ENCODE results near the gene NFAM1.

The NFAM1 gene, protein sequence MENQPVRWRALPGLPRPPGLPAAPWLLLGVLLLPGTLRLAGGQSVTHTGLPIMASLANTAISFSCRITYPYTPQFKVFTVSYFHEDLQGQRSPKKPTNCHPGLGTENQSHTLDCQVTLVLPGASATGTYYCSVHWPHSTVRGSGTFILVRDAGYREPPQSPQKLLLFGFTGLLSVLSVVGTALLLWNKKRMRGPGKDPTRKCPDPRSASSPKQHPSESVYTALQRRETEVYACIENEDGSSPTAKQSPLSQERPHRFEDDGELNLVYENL

DNA sequence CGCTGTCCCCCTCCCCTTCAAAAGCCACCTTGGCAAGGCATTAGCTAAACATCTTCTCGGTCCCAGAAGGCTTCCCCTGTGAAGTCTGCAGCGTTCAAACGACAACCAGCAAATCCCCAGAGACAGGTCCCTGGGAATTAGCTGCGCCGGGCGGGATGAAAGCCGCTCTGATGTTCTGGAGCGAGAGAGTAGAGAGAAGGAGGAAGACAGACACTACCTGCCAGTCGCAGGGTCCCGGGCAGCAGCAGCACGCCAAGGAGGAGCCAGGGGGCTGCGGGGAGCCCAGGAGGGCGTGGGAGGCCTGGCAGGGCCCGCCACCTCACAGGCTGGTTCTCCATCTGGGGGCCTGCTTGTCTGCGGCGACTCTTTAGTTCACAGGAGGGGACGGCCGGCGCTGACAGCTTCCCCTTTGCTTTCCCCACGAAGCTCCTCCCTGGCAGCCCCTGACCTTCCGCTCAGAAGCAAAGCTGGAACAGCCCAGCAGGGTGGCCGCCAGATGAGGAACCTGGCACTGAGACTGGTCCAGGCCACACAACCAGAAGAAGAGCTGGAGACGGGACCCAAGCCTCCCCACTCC, at the start of gene NFAM1:
TSS of gene NFAM1 (minus strand) at position 384 of the 577 bp plus-strand sequence. CDS start at position 338, 46 bp downstream.
- DNase-seq, result no peak

DNA sequence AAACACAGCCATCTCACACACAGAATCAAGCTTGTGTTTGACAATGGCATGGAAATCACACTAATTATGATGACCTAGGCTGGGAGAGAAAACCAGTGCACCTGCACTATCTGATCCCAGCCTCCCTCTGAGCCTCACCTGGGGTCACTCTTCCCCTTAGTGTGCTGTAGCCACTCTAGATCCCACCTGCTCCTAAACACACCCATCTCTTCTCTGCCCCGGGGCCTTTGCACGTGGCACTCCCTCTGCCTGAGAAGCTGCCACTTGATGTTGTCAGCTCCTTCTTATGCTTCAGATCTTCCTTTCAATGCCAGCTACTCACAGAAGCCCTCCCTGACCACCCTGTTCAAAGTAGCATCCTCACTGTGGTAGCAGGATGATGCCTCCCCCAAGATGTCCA, 42.9 kb upstream of the NFAM1 start:
- DNase-seq, result no peak

DNA sequence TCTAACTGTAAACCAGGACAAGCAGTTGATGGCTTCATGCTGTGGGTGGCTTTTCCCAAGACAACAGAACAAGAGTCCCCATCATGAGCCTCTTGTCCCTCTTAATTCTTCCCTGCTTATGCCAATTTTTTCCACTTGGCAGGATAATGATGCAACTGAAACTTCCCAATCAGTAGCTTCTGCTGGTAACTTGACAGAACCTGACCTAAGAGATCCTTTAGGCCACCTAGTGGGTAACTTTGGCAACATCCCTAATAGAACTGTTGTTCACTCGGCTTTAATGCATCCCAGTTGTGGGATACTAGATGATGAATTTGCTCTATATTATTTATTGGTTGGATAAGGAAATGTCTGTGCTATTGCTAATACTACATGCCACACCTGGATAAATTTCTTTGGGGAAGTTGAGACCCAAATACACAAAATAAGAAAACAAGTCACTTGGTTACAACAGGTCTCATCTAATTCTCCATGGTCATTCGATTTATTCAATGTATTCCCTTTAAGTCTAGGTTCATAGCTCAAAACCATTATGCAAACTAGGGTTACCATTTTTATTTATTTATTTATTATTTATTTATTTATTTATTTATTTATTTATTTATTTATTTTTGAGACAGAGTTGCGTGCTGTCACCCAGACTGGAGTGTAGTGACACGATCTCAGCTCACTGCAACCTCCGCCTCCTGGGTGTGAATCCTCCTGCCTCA, 41.4 kb upstream of the NFAM1 start:
- DNase-seq, result peak; percentile 61

DNA sequence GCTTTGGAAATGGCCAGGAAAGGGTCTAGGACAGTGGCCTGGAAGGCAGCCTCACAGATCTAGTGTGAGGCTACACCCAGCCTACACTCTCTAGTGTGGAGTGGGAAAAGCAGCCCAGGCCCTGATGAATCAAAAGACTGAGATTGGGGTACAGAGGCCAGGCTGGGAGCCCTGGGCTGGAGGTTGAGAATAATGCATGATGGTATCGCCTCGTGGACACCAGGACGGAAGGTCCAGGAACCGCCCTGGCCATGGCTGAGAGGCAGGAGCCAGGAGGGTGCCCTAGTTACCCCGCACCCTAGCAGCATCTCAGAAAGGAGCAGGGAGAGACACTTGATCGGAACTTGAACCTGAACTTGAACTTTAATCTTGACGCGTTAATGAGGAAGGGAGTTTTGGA, 40.5 kb upstream of the NFAM1 start:
- DNase-seq, result no peak

DNA sequence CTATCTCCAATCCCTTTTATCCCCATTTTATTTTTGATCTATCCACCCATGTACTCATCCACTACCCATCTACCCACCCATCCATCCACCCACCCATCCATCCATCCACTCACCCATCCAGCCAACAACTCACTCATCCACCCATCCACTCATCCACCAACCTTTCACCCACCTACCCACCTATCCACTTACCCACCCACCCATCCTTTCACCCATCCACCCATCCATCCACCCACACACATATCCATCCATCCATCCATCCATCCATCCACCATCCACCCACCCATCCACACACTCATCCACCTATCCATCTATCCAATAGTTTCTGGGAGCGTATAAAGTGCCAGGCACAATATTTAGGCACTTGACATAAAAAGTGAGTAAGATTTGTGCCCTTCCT, 39.2 kb upstream of the NFAM1 start:
- no peak for DNase-seq

DNA sequence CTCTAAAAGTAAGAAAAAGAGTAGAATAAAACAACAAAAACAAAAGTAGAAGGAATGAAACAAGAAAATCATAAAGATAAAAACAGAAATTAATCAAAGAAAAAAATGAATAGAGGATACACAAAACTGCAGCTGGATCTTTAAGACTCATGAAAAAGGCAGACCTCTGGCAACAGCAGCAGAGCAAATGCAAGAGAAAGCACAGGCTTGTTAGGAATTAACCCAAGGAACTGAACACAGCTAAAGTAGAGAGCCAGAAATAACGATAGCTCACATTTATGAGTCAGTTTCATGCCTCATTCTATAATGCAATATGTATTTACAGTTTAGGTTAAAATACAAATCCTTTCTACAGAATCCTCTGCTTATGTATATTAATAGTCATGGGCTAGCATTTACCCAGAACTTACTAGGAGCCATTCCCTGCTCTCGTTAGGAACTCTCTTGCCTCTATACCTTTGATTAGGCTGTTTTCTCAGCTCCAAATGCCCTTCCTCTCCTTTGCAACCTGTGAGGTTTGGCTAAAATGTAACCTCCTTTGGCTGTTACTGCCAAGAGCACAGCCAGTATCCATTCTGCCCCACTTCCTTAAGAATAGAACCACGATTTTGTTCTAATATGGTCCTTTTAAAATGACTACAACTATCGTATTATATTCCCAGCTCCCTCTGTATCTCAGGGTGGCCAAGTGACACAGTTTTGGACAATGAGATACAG, 38.3 kb upstream of the NFAM1 start:
- DNase-seq, result no peak

DNA sequence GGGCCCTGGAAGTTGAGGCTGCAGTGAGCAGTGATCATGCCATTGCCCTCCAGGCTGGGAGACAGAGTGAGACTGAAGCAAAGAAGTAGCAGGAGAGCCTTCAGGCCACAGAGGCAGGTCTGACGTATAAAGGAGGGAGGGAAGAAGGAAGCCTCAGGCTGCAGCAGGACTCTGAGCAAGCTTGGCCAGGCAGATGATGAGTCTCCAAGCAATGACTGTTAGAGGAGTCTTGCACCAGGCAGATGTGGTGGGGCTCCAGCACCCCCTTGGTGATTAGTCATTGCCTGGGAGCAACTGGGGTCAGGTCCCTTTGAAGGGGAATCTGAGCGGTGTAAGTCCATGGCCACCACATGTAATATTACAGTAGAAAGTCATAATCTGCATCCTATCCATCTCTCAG, 36.6 kb upstream of the NFAM1 start:
- DNase-seq, result no peak

DNA sequence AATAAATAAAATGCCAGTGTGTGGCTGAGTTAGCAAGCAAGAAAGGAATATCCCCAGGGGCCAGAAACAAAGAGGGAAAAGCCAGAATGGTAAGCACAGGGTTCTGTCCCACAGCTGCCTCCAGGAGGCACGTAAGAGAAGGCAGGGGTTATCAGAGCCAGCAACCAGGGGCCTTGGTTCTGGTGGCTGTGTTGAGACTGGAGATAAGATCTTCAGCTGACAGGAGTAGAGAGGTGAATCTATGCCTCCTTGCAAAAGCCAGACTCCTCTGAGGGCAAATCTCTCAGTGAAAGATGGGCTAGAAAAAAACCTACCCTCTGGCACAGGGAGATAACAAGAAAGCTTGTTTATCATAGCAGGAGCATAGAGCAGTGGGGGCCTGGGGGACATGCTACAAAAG, 29.8 kb upstream of the NFAM1 start:
- no peak for DNase-seq

DNA sequence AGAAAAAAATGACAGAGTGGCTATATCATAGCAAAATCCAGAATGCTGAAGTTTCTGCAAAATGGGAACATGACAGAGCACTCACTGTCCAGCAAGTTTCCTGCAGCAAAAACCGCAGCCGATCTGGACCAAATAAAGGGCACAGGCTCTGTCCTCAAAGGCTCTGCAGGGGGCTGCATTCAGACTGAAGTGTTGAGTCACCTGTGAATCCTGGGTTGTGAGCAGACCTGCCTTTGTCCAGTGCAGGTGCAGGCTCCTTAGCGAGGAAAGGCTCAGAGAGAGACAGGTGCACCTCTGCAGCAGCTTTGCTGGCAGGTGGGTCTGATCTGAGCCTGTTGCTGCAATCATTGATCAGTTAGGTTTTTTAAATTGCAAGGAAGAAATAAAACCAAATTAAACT, 29.3 kb upstream of the NFAM1 start:
- peak; percentile 43 for DNase-seq

DNA sequence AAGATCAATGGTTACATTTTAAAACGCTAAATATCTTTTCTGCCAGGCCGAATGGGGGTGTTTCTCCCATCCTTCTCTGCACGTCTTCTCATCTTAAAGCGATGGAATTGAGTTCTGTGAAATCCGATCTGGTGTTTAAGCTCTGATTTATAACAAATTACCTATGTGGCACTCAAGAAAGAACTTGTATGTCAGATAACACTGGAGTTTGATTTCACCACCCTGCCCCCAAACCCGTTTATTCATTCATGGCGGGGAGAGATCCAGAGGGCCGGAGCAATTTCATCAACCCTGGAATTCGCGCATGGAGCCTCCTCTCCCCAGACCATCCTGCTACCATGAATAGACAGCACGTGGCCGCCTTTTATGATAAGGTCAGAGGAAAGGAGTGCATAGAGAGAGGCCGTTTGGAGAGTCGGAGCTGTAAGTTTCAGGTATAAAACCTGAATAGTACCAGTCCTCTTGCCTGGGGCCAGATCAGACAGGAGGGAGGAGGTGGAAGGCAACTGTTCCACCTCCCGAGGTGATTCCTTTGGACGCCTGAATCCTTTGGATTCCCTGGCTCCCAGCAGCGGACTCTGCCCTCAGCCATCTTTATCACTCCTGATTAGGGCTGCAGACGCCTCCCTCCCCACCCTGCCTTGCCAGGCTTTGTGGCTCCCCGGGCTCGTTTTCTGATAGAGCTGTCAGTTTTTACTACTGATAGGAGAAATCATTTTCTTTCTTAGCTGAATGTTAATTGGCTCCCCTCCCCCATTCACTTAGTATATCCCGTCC, 27.3 kb upstream of the NFAM1 start:
- DNase-seq, result no peak

DNA sequence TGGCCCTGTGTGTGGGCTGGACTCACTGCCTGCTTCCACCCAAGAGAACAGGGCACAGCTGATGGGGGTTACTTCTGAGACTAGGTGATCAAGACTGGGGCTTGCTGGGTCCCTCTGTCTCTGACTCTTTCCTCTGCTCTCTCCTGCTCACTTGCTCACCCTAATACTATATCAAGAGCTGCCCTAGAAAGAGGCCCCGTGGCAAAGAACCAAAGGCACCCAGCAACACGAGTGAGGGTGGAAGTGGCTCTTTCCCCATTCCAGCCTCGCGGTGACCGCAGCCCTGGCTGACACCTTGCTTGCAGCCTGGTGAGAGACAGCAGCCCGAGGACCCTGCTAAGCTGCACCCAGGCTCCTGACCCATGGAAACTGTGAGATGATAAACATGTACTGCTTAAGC, 20.7 kb upstream of the NFAM1 start:
- no peak for DNase-seq

DNA sequence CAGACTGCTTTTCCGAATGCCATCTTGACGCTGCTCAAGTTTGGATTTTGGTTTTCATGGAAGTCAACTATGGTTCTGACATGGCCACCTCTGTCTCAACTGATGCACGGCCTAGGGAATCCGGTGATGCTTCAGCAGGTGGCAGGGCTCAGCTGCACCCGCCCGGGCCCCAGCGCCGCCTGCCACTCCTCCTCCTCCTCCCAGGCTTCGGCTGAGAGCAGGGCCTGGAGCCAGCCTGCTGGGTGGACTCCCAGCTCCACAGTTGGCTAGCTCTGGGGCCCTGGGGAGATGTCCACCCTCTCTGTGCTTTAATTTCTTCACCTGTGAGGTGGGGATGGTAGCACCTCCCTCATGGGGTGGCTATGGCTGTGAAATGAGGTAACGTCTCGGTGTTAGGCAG, 20.3 kb upstream of the NFAM1 start:
- DNase-seq, result no peak

DNA sequence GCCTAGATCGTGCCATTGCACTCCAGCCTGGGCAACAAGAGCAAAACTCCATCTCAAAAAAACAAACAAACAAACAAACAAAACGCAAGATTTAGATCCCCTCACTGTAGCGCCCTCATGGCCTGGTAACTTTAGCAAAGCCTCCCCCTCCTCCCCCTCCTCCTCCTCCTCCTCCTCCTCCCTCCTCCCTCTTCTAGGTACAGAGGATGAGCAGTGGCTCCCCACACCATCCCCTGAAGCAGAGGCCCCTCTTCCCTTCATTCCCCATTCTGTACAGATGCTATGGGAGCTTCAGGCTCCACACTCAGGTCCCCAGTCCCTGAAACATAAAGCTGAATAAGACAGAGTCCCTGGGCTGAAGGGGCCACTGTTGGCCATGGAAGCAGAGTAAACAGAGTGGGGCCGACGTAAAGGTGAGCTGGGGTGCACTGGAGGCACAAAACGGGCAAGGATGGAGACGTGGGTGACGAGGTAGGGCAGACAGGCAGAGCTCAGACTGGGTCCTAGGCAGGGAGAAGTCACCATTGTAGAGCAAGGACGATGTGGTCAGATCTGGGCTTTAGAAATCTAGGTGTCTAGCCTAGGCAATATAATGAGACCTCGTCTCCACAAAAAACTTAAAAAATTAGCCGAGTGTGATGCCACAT, 19.4 kb upstream of the NFAM1 start:
- DNase-seq, result no peak

DNA sequence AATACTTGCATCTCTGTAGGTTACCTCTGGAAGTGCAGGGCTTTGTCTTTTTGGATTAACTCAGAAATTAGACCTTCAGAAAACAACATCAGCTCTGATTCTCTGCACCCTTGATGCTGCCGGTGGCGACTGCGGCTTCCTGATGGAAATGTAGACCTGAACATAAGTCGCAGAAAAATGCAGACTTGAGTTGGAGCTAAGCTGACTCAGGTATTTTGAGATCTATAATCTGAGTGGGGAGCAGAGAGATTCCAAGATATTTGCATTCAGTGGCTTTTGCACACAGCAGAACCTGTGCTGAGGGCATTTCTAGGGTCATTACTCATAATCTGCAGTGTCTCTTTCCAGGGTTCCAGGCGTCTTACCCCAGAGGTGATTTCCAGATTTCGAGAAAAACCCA, 18.7 kb upstream of the NFAM1 start:
- no peak for DNase-seq

DNA sequence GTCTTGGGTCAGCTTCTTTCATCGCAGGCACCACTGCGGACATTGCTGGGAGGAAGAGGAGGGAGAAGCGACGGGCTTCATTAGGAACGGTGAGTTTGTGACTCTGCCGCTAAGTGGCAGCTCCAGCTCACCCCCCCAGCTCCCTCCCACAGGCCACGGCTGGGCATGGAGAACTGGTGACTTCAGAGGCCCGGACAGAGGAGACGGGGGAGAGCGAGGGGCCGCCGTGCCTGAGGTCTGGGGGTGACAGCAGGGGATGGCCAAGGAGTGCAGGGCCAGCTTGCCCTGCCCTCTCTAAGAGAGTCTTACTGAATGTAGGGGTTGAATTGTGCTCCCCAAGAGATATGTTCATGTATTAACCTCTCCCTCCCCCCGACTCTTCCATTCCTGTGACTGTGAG, 13.9 kb upstream of the NFAM1 start:
- no peak for DNase-seq

DNA sequence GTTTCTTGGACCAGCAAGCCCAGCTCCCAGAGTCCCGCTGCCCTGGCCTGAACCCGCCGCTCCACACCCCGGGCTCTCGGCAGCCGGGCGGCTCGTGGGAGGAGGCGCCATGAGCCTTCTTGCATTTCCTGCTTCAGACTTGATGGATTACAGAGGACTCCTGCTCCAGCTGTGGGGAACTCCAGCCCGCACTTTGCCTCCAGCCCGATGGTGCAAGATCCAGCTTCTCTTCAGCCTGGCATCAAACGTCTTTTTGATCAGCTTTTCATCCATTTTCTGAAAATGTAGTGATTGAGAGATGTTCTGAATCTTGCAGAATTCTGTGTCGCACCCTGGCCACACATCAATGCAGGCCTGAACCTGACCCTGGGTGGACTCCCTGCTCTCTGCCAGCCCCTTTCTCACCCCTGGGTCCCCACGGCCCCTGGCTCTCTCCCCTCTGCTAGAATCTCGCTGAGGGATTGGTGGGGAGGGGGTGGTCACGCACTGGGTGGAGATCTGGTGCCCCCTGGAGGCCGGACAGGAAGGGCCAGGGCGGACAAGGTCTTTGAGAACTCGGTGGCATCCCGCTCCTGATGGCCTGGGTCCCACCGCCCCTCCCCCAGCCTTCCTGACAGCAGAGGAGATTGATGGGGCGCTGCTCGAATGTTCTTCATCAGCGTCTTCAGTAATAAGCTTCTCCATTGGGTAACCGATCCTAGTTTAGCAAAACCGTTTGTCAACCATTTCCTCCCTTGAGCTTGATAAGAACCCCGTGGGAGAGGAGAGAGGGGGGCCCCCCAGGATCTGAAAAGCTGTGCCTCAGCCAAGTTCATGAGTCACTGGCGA, 12.1 kb upstream of the NFAM1 start:
- DNase-seq, result peak; percentile 69

DNA sequence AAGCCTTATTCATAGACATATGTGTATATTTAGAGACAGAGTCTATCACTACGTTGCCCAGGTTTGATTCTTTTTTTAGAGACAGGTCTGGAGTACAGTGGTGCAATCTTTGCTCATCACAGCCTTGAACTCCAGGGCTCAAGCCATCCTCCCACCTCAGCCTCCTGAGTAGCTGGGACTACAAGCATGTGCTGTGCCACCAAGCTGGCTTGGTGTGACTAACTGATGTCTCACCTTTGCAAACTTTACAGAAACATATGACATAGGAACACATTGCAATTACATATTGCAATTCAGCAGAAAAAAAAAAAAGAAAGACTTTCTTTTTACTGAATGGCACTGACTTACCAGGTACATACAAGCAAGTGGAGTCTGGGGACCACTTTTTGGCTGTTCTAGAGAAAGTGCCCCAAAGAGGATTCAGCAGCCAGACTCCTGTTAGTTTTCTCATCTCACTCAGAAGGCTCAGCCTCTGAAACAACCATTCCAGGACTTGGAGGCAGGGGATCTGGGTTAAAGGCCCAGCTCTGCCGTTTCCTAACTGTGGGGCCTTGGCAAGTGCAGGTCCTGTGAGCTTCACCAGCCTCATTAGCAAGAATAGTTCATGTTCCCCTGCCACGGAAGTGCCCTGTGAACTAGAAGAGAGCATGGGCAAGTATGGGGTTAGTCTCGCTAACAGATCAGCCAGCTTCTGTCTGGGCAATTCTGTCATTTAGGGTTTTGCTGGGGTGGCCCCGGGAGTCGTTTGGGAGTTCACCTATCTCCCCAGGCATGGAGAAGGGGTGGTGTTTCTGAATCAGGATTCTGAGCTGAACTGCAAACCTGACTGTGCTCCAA, 11.3 kb upstream of the NFAM1 start:
- no peak for DNase-seq

DNA sequence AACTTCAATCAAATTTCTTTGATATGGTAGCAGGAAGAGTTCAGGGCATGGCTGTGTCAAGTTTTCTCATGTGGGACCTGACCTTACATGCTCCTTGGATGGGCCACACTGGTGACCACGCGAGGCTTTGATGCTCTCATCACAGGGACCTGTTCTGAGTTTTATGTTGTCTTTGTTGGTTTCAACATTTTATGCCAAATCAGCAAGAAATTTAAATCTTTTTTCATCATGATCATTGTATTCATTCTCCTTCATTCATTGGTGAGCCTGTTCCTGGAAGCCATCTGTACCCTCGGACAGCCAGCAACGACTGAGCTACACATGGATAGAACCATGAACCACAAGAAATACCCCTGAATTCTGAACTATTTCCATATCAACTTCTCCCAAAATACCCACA, 10.5 kb upstream of the NFAM1 start:
- no peak for DNase-seq

DNA sequence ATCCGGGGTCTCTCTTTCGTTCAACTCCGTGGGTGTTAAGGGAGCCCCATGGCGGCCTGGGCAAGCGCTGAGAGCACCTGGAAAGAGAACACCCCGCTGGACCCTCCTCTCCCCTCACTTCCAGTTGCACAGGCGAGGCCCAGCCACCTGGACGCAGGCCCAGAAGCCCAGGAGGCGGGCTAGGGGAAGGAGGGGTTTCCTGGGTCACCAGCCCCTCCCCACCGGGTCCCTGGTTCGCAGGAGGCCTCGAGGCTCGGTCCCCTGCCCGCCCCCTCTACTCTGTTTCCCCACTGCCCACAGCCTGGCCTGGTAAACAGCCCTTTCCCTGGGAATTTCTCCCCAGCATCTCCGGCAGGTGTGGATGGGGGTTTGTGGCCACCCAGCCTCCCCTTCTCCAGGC, 8.5 kb upstream of the NFAM1 start:
- peak; percentile 31 for DNase-seq

DNA sequence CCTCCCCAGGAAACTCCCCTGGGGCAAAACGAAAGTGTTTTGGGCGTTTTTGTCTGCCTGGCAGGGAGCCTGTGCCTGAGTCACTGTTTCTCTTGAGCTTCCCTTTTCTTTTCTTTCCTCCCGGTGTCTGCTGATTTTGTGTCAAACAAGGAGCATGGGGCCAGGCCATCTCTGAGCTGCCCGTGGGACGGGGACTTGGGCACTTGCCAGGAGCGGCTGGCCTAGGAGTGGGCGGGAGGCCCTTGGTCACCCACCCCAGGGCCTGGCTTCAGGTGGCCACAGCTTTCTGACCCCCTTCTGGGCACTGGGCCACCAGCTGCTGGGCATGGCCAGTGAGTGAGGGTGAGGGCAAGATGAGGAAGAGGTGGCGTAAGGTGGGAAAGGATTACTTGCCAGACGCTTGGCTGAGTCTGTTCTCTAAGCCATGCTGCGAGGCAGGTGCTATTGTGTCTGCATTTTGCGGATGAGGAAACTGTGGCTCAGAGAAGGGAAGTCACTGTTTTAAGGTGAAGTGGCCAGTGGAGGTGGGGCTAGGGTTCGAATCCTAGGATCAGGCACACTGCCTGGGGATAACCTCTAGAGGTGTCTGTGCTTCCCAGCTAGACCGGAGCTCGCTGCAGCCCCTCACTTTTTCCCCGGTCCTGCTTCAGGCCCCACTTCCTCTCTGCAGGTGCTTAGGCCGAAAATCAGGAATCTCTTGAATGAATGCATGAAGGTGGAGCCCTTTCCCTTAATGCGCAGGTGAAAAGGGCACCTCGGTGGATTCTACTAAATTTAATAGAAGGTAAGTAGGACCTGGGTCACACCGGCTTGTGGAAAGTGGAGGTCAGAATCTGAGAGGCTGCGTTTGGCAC, 7.8 kb upstream of the NFAM1 start:
- DNase-seq, result peak; percentile 84
